SU-DHL-6 (cell line): ENCODE data around the gene IL10.

ENCODE experiments used
- CTCF ChIP-seq: fragments of 200-600 bp; sonication (generic); IDR thresholded peaks from one replicate; pipeline ENCODE4 v1.5.1; 2017; ENCODE audit warnings: antibody characterized with exemption, mild to moderate bottlenecking, low read length, moderate library complexity; ENCODE audit not compliant: insufficient read depth, poor library complexity, severe bottlenecking
- EZH2phosphoT487 ChIP-seq: fragments of 200-600 bp; sonication (generic), shearing (Covaris generic); conservative IDR thresholded peaks from 2 replicates; pipeline ENCODE4 v1.6.1; 2018; ENCODE audit warnings: mild to moderate bottlenecking, antibody characterized with exemption, low read length, moderate library complexity, mixed read lengths

GRCh38 chr1:206786212-206786886 is 14.1 kb upstream of the IL10 start:
- no peak for TF ChIP-seq CTCF
- no peak for TF ChIP-seq EZH2phosphoT487
